Measurements from ENCODE around the gene SERPINH1.
"Not testable (repeated sequence)": the region's sequence is repeated elsewhere in the genome, so short reads cannot be mapped to it uniquely, and the experiment has no call there.

SERPINH1 gene

GRCh38 chr11:75574698-75575602 is 12.9 kb downstream of the SERPINH1 start:
- no peak for DNase-seq (ENCODE audit: low read depth)

GRCh38 chr11:75576017-75576416 is 14.0 kb downstream of the SERPINH1 start:
- DNase-seq (ENCODE audit: low read depth): no peak

GRCh38 chr11:75576499-75576918 is 14.5 kb downstream of the SERPINH1 start:
- DNase-seq (ENCODE audit: low read depth): no peak

- peak; percentile 39 for DNase-seq (ENCODE audit: low read depth)
Measured at GRCh38 chr11:75577207-75577606, 15.2 kb downstream of the SERPINH1 start.

GRCh38 chr11:75578977-75579376 is 16.9 kb downstream of the SERPINH1 start:
- no peak for DNase-seq (ENCODE audit: low read depth)

DNA sequence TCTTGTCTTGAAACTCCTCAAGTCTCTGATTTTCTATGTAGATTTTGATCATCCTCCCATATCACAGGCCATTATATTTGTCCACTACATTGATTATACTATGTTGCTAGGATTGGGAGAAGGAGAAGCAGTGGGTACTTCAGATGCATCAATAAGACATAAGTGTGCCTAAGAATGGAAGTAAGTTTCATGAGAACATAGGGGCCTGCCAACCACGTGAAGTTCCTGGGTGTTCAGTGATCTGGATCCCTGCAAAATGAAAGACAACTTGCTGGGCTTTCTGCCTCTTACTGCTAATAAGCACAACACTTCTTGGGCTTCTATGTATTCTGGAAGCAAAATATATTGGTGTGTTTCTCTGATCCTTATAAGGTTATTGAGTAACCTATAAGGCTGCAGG is 17.8 kb downstream of the SERPINH1 start:
- DNase-seq (ENCODE audit: low read depth): no peak

- DNase-seq (ENCODE audit: low read depth): no peak
Measured at GRCh38 chr11:75582506-75582894, 20.4 kb downstream of the SERPINH1 start.

DNA sequence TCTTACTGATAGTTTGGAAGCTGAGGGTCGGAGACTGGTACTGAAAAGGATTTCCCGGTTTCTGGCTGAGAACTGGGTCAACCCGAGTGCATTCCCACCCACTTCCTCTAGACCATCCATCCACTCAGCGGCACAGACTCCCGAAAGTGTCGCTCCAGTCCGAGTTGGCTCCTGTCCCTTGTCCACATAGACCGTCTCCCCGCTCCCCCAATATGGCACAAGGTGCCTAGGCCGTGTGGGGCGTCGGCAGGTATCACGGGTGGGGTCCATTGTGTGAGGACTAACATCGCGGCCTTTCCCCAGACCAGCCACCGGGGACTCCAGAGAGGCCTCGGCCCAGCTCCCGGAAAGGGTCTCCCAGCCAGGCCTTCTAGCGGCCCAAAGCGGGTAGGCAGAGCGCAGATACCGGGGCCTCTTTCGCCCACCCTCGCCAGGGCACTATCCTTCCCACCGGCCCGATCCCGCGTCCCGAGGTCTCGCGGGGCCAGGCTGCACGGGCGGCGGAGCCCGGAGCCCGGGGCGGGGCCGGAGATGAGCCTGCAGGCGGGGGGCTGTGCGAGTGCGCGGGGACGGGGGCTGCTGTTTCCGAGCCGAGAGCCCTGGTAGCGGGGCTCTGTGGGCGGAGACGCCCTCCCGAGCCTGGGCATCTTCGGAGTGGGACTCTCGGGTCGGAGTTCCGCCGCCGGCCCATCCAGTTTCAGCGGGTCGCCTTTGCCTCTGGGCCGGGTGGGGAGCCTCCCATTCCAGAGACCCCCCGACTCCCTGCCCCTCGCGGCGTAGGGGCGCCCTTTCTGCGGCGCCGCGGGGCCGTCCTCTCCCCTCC is 21.1 kb downstream of the SERPINH1 start:
- peak; percentile 30 for DNase-seq (ENCODE audit: low read depth)

- DNase-seq (ENCODE audit: low read depth): no peak
Measured at GRCh38 chr11:75583718-75584658, 21.9 kb downstream of the SERPINH1 start.

DNA sequence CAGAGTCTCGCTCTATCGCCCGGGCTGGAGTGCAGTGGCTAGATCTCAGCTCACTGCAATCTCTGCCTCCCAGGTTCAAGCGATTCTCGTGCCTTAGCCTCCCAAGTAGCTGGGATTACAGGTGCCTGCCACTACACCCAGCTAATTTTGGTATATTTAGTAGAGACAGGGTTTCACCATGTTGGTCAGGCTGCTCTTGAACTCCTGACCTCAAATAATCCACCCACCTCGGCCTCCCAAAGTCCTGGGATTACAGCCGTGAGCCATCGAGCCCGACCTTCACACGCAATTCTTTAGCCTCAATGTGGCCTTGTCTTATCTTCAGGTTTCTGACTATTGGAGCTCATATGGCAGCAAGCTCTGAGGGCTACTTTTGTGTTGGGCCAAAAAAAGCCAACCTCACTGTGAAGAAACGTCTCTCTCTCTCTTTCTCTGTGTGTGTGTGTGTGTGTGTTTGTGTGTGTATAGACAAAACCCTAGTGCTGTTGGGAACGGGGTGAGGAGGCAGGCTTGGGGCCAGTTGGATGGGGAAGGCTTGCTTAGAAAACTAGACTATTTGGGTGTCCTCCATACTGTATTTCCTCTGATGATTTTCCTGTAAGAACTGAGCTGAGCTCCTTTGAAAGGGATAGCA is 22.7 kb downstream of the SERPINH1 start:
- not testable (repeated sequence) for DNase-seq (ENCODE audit: low read depth)

GRCh38 chr11:75585293-75585670 is 23.2 kb downstream of the SERPINH1 start:
- DNase-seq (ENCODE audit: low read depth): no peak

GRCh38 chr11:75586395-75586794 is 24.3 kb downstream of the SERPINH1 start:
- DNase-seq (ENCODE audit: low read depth): no peak

DNA sequence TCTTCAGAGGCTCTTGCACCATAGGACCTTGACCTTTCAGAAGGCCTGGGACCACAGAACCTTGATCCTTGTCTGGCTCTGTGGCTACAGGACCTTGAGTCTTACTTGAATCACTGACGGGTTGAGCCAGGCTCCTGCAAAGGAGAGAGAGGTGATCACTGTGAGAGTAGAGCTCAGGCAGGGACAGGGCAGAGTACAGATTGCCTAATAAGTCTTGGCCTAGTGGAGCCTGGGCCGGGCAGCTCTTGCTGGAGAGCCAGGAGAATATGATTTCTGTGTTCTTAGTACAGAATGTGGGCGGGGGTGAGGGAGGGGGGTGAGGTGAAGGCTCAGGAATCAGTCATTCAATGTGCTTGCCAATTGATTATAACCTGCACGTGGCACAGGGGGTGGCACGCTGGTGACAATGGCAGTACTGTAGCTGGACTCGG is 26.0 kb downstream of the SERPINH1 start:
- no peak for DNase-seq (ENCODE audit: low read depth)

DNA sequence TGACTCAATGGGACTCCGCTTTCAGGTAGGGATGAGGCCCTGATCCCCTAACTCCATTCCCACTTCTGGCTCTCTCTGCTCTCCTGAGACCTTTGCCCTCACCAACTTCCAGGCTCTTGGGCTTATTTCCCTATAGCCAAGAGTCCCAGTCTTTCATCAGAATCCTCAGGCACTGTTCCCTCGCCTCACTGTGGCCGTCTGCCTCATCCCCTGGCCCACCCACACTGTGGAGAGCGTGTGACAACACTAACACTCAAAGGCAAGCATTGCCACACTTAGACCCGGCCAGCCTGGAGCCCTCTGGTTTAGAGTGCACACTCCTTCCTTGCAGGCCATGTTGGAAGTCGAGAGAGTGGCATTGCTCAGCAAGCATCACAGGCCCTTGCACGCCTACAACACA is 27.0 kb downstream of the SERPINH1 start:
- DNase-seq (ENCODE audit: low read depth): no peak

GRCh38 chr11:75589933-75590332 is 27.9 kb downstream of the SERPINH1 start:
- DNase-seq (ENCODE audit: low read depth): no peak

DNA sequence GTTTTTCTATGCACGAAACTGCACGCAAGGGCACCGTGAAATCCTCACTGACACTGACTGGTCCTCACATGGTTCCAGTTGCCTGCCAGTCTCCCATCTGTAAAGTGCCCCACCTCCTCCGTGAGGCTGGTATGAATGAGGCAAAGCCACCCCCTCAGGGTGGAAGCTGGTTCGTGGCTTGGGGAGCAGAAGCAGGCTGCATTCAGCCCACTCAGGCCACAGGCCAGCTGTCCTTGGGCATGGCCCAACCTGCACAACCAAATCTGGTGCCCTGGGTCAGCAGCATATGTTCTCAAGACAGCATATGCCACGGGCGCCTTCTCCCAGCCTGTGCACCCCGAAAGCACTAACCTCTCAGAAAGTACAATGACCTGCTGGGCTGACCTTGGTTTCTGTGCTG is 29.3 kb downstream of the SERPINH1 start:
- DNase-seq (ENCODE audit: low read depth): no peak

DNA sequence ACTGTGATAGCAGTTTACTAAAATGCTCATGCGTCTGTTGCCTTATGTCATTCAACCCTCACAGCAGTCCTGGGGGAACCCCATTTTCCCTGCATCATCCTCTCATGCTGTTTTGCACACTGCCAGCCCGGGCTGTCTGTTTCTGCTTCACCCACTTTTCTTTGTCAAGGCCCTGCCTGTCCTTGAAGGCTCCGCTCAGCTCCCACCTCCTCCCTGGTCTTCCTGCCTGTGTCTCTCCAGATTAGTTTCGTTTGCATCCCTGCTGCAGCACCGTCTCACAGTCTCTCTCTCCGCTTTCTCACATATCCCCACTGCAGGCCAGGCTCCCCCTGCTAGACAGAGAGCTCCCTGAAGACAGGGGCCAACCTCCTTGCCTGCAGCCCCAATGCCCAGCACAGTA is 29.9 kb downstream of the SERPINH1 start:
- no peak for DNase-seq (ENCODE audit: low read depth)

GRCh38 chr11:75592715-75593114 is 30.7 kb downstream of the SERPINH1 start:
- DNase-seq (ENCODE audit: low read depth): no peak

DNA sequence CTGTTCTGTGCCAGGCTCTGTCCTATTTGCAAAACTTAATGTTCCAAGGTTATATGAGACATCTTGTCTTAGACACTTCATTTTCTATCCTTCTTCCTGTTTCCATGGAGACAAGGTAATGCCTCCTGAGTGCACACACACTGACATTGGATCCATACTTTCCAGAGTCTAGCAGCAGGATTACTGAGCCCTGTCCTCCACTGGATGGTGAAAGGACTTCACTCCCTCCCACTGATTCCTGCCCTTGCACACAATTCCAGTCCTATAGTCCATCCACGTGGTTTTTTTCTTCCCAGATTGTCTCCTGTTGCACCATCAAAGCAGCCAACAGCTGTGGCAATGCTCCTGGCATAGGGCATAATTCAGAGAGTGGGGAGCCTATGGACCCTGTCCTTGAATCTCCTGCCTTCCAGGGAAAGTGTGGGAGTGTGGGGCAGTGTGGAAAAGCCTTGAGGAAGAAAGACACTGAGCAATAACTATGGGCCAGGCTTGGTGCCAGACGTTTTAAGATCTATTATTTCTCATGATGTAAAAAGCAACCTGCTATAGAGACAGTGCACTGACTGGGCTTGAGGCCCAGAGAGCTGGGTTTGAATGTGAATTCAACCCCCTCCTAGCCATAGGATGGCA is 31.3 kb downstream of the SERPINH1 start:
- DNase-seq (ENCODE audit: low read depth): no peak

DNA sequence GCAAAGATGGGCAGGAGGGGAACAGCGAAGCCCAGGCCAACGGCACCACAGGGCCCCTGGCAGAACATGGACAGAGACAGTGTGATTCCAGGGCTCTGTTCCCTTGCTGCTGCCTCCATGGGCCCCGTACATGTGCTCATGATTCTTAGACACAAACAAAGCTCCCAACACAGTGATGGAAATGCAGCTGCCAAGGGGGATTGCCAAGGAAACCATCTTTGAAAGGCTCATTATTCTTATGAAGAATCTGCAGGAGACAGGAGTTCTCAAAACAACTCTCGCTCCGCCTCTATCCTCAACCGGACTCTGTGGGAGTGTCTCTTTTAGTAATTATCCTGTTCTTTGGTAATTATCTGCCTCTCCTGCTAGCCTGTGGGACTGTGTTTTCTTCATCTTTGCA is 32.2 kb downstream of the SERPINH1 start:
- DNase-seq (ENCODE audit: low read depth): no peak

DNA sequence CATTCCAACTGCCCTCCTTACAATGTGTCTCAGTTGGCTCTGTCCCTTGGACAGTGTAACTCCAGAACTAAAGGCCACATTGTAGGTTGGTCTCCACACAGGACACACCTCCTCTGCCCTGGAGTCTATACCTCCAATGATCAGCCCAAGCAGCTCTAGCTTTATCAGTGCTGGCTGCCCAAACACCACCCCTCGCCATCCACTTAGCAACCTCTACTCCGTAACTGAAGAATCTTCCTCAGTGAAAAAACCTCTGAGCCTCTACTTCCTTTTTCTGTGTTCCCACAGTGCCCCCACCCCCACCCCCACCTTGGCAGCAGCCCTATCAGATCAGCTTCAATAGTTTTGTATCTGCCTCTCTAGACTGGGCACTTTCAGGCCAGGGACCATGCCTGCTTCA is 33.4 kb downstream of the SERPINH1 start:
- no peak for DNase-seq (ENCODE audit: low read depth)
